Stimulated activated naive CD4-positive, alpha-beta T cell treated with Interleukin-2 at 50 U/mL for 16 hours (primary cell): Measurements from ENCODE around the gene IL18BP.

Experiments
- DNase-seq: peaks from one replicate; lab custom pipeline; 2025; lab: John Stamatoyannopoulos, UW

IL18BP gene

GRCh38 chr11:72045849-72046248 is 47.1 kb downstream of the IL18BP start:
- DNase-seq = no peak

- no peak for DNase-seq
These were observed 50.2 kb downstream of the IL18BP start for GRCh38 chr11:72048766-72049460.
